DOHH2 (cell line): Measurements from ENCODE around the gene CACNA1I.

ENCODE experiments used
- EZH2phosphoT487 ChIP-seq: fragments of 200-600 bp; sonication (generic); IDR thresholded peaks from 2 replicates; pipeline ENCODE4 v1.6.1; 2017; ENCODE audit warnings: borderline replicate concordance, mild to moderate bottlenecking, antibody characterized with exemption, low read length, moderate library complexity, mixed read lengths
- TF ChIP-seq, protein P1 (sequence below): fragments of 200-600 bp; sonication (generic); IDR thresholded peaks from one replicate; pipeline ENCODE4 v1.5.1; 2014; ENCODE audit warnings: antibody characterized with exemption, mild to moderate bottlenecking, low read depth, low read length; ENCODE audit not compliant: poor library complexity, severe bottlenecking

DNA sequence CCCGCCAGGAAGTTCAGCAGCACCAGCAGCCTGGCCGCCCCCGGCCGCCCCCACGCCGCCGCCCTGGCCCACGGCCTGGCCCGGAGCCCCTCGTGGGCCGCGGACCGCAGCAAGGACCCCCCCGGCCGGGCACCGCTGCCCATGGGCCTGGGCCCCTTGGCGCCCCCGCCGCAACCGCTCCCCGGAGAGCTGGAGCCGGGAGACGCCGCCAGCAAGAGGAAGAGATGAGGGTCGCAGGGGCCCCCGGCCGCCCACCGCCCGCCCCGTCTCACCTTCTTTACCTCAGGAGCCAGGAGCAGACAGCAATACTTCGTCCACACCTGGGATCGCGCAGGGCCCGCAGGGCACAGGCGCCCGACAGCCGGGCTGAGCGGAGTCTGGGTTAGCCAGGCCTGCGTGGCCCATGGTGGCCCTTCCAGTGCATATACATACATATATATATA, 115.6 kb downstream of the CACNA1I start:
- TF ChIP-seq, protein P1, sequence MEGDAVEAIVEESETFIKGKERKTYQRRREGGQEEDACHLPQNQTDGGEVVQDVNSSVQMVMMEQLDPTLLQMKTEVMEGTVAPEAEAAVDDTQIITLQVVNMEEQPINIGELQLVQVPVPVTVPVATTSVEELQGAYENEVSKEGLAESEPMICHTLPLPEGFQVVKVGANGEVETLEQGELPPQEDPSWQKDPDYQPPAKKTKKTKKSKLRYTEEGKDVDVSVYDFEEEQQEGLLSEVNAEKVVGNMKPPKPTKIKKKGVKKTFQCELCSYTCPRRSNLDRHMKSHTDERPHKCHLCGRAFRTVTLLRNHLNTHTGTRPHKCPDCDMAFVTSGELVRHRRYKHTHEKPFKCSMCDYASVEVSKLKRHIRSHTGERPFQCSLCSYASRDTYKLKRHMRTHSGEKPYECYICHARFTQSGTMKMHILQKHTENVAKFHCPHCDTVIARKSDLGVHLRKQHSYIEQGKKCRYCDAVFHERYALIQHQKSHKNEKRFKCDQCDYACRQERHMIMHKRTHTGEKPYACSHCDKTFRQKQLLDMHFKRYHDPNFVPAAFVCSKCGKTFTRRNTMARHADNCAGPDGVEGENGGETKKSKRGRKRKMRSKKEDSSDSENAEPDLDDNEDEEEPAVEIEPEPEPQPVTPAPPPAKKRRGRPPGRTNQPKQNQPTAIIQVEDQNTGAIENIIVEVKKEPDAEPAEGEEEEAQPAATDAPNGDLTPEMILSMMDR = no peak
- no peak for TF ChIP-seq EZH2phosphoT487
